ENCODE measurements around the gene UNC5C.

DNA sequence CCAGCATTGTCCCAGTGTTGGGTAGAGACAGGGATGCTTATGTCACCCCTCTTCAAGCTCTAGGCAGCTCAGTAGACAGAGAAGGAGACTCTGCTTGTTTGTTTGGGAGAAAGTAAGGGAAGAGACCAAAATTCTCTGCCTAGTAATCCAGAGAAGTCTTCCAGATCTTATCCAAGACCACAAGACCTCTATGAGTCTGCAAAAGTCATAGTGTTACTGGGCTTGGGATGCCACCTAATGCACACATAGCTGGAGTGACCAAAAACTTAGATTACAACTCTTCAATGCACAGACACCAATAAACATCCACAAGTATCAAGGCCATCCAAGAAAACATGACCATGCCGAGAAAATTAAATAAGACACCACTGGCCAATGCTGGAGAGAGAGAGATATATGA, 205.5 kb downstream of the UNC5C start:
- TF ChIP-seq, protein P1, sequence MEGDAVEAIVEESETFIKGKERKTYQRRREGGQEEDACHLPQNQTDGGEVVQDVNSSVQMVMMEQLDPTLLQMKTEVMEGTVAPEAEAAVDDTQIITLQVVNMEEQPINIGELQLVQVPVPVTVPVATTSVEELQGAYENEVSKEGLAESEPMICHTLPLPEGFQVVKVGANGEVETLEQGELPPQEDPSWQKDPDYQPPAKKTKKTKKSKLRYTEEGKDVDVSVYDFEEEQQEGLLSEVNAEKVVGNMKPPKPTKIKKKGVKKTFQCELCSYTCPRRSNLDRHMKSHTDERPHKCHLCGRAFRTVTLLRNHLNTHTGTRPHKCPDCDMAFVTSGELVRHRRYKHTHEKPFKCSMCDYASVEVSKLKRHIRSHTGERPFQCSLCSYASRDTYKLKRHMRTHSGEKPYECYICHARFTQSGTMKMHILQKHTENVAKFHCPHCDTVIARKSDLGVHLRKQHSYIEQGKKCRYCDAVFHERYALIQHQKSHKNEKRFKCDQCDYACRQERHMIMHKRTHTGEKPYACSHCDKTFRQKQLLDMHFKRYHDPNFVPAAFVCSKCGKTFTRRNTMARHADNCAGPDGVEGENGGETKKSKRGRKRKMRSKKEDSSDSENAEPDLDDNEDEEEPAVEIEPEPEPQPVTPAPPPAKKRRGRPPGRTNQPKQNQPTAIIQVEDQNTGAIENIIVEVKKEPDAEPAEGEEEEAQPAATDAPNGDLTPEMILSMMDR (IDR thresholded peaks at IDR 0.05), result no peak
- no peak for TF ChIP-seq POLR2A (IDR thresholded peaks at IDR 0.05; ENCODE audit: low read depth)
